Psoas muscle (tissue), 8 donors: ENCODE data around the gene TOGARAM2. TPM values are rescaled to one million over a fixed set of nuclear protein-coding genes. Genes with fewer than 3 reads are reported as not detected.

Experiments
- ATAC-seq, 4 donors: fragments of 200-7000 bp; cut with Tn5 transposase; one replicate each; pipeline ENCODE4 v1.9.1; 2020; ENCODE audit warnings: moderate library complexity in 3 of 4, mild to moderate bottlenecking in 2 of 4
- DNase-seq, 2 donors: peaks; one replicate each; pipeline ENCODE4 v3.0.0-alpha.2; 2020
- H3K27ac ChIP-seq: fragments of 200-600 bp; one replicate; pipeline ENCODE4 v1.8.0; 2022
- H3K27me3 ChIP-seq, 3 donors: fragments of 200-600 bp in 1 of 3; one replicate each; pipeline versions ENCODE4 v1.6.1 to v1.8.0; 2013 to 2022; ENCODE audit warnings: low read length in 2 of 3, mild to moderate bottlenecking in 2 of 3, moderate library complexity in 1 of 3; ENCODE audit not compliant: insufficient read depth in 3 of 3
- H3K36me3 ChIP-seq, 2 donors: fragments of 200-600 bp in 1 of 2; one replicate each; pipeline versions ENCODE4 v1.6.1 to v1.8.0; 2013 to 2022; ENCODE audit warnings: low read depth in 1 of 2, mild to moderate bottlenecking in 1 of 2, moderate library complexity in 1 of 2; ENCODE audit not compliant: insufficient read depth in 1 of 2
- H3K4me1 ChIP-seq: fragments of 200-600 bp; one replicate; pipeline ENCODE4 v1.8.0; 2022
- H3K4me3 ChIP-seq: fragments of 200-600 bp; one replicate; pipeline ENCODE4 v1.8.0; 2022; ENCODE audit warnings: mild to moderate bottlenecking
- H3K9me3 ChIP-seq: fragments of 200-600 bp; one replicate; pipeline ENCODE4 v1.8.0; 2022
- CTCF ChIP-seq: fragments of 200-600 bp; IDR thresholded peaks from one replicate; pipeline ENCODE4 v1.8.0; 2022; ENCODE audit warnings: antibody characterized with exemption
- WGBS, 3 donors: extraction: QIAGEN DNeasy Blood & Tissue Kit; methylation state at CpG; one replicate each; pipeline versions ENCODE4 v1.1.6 to v1.1.7; 2013; 5-methylcytosine and 5-hydroxymethylcytosine counted together
- intact Hi-C, 2 donors: fragments of 100-400 bp; cut with DNase I; formaldehyde crosslinking; loops; one replicate each; pipeline versions ENCODE4 v1.11.0 to v1.14.2; 2022
- polyA plus RNA-seq, 3 donors: library from polyadenylated mRNA; stranded (reverse); fragments of 200-250 nt; gene quantifications; one replicate each; pipeline ENCODE4 v1.2.3, GENCODE V29; 2013
- total RNA-seq, 4 donors: library from RNA; stranded (reverse); fragmentation: NEBNext Ultra II Directional in 2 of 4; extraction: Animal tissue kit (Norgen Biotek cat#: 25700) in 2 of 4; gene quantifications; one replicate each; pipeline versions ENCODE4 v1.2.1 to v1.2.4, GENCODE V29; 2021 to 2023
- donor health status: healthy with polysubstance abuse.
- donor health status: DM: no; HTN: no; CAD: no; lungs with moderate emphysema.
- donor health status: Bipolar disorder and iron deficiency.
- donor health status: healthy.
- donor health status: DM: yes; HTN: yes; CAD: no.
- donor health status: DM: no; HTN: no; CAD: no.
- donor health status: DM: no; HTN: no; CAD: no.
- donor health status: DM: yes; HTN: yes; CAD: no.

Gene TOGARAM2
- total and polyA plus RNA-seq, 7 donors, result 2.2 to 98.4 (median 28.6) TPM

DNA sequence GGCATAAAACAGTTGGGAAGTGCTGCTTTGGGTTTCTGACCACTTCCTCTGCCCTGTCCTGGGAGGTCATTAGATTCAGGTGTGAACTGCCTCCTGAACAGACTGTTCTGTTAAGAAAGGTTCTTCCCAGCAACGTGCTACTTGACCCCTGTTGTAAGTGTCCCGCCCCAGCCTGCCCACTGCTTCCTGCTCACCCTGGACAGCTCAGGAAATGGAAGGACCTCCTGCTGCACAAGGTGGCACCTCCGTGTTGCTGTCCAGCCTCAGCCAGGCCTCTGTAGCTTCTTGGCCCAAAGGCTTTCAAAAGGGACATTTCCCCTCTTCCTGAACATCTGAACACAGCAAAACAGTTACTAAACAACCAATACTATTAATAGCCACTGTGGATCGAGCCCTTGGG, 5.3 kb downstream of the TOGARAM2 start:
- H3K9me3 ChIP-seq, result no peaks in the 10 kb centered on the region
- intact Hi-C loops, result no loop called here
- H3K4me3 ChIP-seq, result no peak overlapping the region
- H3K27ac ChIP-seq, result no peak overlapping the region
- H3K36me3 ChIP-seq, result no peaks in the 10 kb centered on the region
- peak in 1 of 4 donors; percentile 31 for ATAC-seq
- no peaks in the 10 kb centered on the region for H3K4me1 ChIP-seq
- DNase-seq, result no peak
- no peaks in the 10 kb centered on the region for H3K27me3 ChIP-seq
- no peak for TF ChIP-seq CTCF
- 41 to 60% (median 49%) methylated on average over 4 of the region's 4 CpGs for WGBS, 3 donors

GRCh38 chr2:28989973-28990372, 8.9 kb downstream of the TOGARAM2 start:
- intact Hi-C loops, result no loop called here
- no peaks in the 10 kb centered on the region for H3K9me3 ChIP-seq
- H3K4me3 ChIP-seq, result no peak overlapping the region
- ATAC-seq (no peak), DNase-seq (peak in 1 of 2 donors; percentile 12)
- H3K27ac ChIP-seq, result no peak overlapping the region
- WGBS, 3 donors, result 66 to 85% (median 75%) methylated on average over 5 of the region's 5 CpGs
- no peak for TF ChIP-seq CTCF
- H3K4me1 ChIP-seq, result no peaks in the 10 kb centered on the region
- no peaks in the 10 kb centered on the region for H3K27me3 ChIP-seq
- H3K36me3 ChIP-seq, result no peaks in the 10 kb centered on the region

- Histone ChIP-seq H3K4me1 (no peaks in the 10 kb centered on the region), H3K36me3 (no peaks in the 10 kb centered on the region), H3K9me3 (no peaks in the 10 kb centered on the region), H3K27me3 (no peaks in the 10 kb centered on the region), H3K4me3 (no peak overlapping the region), H3K27ac (no peak overlapping the region)
- TF ChIP-seq CTCF, result no peak
- DNase-seq (peak in 1 of 2 donors; percentile 24), ATAC-seq (no peak)
- intact Hi-C loops, result no loop called here
- 60 to 81% (median 69%) methylated on average over 16 of the region's 16 CpGs for WGBS, 3 donors
Measured at GRCh38 chr2:28990445-28990844, 9.3 kb downstream of the TOGARAM2 start.

- Histone ChIP-seq H3K27ac (no peak overlapping the region), H3K4me3 (no peak overlapping the region), H3K27me3 (no peaks in the 10 kb centered on the region), H3K4me1 (no peaks in the 10 kb centered on the region), H3K36me3 (no peaks in the 10 kb centered on the region), H3K9me3 (no peaks in the 10 kb centered on the region)
- ATAC-seq (peak in 3 of 4 donors; percentile 26 to 56 (median 48)), DNase-seq (peak in 1 of 2 donors; percentile 71)
- 53 to 61% (median 58%) methylated on average over 4 of the region's 4 CpGs for WGBS, 3 donors
- intact Hi-C loops, result no loop called here
- TF ChIP-seq CTCF, result no peak
Measured at GRCh38 chr2:28991021-28991420, 9.9 kb downstream of the TOGARAM2 start.

- intact Hi-C loops, result no loop called here
- no peak for TF ChIP-seq CTCF
- no peaks in the 10 kb centered on the region for H3K4me1 ChIP-seq
- no peaks in the 10 kb centered on the region for H3K9me3 ChIP-seq
- no peak overlapping the region for H3K4me3 ChIP-seq
- ATAC-seq (peak in 1 of 4 donors; percentile 42), DNase-seq (peak in 1 of 2 donors; percentile 36)
- no peaks in the 10 kb centered on the region for H3K27me3 ChIP-seq
- no peak overlapping the region for H3K27ac ChIP-seq
- WGBS, 3 donors, result 78 to 88% (median 86%) methylated on average over 8 to 9 of the region's 9 CpGs
- no peaks in the 10 kb centered on the region for H3K36me3 ChIP-seq
Measured at GRCh38 chr2:28991460-28991859, 10.4 kb downstream of the TOGARAM2 start.
